GM19351 (cell line): ENCODE measurements around the gene PBX1.

Experiments used
- ATAC-seq: cut with Tn5 transposase; IDR thresholded peaks from one replicate; pipeline ENCODE4 v1.9.1; 2021; ENCODE audit warnings: mild to moderate bottlenecking, moderate library complexity; ENCODE audit not compliant: unreplicated experiment

Gene PBX1

DNA sequence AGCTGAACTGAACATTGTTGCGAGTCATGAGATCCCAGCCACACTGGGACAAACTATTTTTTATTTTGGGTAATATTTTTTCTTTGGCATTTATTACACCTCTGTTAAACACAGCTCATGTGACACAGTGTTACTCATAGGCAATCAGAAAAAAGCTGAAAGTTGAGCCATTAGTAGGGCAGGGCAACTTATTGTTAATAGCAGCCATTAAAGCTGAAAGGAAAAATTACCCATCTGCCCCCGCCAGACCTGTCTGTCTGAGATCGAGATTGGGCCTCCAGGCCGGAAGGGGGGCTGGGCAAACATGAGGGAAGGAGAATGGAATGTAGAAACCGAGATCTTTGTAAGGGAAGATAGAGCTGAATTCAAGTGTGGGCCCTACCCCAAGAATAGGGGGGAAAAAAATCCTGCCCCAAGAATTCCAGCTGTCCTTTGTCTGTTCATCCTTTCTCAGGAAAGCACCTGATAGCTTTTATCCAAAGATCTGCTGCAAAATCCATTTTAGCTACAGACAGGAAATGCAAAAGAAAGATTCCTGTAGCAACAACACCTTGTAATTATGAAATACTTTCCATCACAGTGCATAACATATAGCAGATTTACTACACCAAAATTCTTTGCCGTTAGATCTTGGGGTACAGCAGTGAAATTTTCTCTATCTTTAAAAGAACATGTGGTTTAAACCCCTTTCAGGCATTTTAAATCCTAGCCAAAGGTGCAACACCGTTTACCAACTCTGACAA, 212.8 kb downstream of the PBX1 start:
- no peak for ATAC-seq

DNA sequence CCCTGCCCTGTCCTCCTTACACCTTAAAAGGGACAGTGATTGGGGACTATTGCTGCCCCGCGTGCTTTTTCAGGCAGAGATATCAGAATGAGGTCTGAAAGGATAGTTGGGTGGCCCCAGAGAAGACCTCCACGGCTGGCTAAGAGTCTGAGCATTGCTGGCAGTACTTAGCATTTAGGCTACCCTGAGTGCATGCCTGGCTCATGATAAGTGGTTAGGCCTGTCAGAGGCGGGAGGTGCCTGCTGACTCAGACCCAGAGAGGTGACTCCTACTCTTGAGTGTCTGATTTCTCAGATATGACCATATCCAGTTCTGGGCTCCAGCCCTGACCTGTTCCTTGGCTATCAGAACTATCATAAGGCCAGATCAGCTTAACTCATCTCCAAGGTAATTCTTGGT, 213.7 kb downstream of the PBX1 start:
- peak; percentile 97 for ATAC-seq

DNA sequence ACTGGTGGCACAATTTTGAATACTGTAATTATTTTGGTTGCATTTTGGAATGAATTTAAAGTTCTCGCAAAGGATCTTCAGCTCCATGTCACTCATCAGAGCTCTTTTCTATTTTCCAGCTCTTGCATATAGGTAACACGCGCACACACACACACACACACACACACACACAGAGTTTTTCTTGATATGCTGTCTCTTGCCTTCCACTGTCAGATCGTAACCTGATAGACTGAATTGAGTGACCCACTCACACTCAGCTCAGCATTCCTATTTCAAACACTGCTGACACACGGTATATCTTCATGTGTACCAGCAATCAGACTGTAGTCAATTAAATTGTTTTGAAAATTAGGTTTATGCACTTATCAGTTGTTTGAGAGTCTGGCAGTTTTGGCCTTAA, 214.1 kb downstream of the PBX1 start:
- ATAC-seq: no peak

DNA sequence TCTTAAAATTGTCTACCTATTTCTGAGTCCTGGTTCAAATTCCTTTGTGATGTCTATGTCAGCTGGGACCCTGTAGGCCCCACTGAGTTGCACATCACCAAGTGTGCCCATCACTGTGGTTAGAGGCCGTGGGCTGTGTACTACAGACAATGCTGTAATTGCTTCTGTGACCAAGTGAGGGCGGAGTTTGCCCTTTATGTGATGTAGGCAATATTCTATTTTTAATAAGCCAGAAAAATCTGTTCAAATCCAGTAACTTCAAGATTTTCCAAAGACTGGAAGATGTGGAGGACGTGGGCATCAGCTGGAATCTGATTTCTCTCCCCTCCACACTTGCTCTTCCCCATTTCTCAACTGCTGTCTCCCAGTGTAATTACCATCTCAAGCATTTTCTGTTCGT, 215.4 kb downstream of the PBX1 start:
- ATAC-seq: no peak

DNA sequence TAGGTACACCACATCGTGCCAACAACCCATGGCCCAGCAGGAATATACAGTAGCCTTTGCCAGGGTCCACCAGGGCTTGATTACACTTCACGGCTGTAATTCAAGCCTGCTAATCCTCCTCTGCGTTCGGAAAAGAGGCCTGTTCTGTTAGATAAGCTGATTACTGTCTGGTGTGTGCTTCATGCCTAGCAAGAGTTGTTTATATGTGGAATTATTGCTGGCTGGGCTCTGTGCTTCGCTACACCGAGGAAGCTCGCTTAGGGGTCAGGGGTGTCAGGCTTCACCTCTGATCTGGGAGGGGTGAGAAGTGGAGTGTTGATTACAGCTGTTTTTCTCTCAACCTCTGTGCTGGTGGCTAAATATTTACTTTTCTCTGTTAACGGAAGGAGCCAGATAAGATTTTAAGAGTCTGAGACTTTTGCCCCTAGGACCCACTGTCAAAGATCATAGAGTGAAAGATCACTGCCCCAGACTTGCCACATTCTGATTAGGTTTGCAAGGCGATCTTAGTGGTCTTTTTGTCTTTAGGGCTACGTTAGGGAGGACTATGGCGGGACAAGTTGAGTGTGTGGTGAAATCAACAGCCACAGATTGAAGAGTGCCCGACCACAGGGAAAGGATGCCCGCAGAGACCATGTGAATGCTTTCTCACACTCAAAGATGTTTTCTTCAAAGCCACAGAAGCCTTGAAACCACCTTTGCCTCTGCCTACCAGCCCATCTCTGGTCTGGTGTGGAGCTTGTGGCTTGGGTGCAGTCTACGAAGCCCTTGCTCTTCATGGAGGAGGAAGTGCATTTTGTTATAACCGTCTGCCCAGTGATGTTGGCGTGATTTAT, 216.1 kb downstream of the PBX1 start:
- ATAC-seq: no peak

DNA sequence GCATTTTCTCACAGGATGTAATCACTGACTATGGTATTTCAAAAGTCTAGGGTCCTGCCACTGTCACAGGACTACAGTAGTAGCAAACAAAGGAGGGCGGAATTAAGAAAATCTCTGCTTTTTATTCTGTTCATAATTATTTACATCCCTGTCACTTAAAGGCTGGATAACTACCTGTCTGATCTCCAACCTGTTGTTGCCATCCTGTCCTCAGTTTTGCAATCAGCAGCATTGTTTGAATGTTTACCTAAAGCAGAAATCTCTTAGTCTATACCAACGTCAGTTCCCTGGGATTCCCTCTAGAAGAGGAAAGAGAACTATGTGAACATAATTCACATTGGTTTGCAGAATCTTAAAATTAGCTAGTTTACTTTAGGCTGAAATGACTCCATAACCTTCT, 218.5 kb downstream of the PBX1 start:
- ATAC-seq: no peak

DNA sequence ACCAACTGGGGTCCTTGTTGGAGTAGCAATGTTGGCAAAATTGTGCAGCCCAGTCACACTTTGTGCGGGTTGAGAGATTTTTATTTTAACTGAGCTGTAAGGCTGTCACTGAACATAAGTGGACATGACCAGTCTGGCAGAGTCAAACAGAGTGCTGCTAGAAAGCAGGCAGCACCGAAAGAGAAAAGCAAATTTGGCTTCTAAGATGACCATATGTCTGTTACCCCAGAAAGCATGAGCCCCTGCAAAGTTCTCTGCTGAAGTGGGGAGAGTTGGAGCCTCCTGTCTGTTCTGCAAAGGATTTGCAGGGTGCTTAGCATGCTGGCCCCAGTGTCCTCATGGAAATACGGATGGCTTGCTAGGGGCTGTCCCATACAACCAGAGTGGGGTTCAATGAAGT, 220.4 kb downstream of the PBX1 start:
- no peak for ATAC-seq

DNA sequence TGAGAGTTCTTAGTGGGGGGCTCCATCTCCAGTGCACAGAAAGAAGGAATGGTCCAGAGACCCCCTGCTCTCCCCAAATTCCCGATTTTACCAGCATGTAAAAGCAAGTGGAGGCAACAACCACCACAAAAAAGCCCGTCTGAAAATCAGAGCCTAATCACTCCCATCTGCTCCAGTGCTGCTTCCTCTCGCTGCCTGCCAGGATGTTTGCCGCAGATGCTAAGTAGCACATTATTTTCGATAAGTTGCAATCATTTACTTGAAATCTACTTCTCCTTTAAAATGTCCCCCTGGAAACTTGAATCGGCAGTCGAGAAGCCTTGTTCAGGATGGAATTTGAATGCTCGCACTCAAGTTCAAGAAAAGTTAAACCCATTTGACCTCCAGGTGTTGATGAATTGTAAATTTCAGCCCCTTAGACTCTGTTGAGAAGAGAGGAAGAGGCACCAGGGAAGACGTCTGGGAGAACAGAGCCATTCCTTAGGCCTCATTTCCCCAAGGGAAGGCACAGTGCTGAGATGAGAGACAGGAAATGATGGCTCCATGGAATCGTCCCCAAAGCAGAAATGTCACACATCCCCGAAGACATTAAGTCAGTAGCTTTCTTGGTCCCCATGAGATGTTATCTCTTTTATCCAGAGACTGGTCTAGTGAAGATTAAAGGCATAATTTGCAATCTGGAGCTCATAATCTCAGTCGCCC, 221.3 kb downstream of the PBX1 start:
- ATAC-seq: no peak

DNA sequence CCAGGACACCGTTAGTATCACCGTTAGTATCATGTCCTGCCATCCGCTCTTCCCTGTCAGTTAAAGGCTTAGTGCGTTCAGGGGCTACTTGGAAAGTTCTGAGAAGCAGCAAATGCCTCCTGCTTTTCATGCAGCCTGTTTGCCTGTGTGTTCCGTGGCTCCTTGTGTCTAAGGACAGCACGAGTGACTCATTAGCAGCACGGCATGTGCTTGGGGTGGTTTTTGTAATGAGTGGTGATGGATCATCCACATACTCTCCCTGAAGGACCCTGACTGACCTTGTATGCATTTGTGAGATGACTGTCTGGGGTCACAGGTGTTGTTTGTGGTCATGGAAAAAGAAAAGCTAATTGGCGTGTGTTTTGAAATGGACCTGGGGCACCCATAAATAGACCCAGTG, 221.9 kb downstream of the PBX1 start:
- no peak for ATAC-seq

DNA sequence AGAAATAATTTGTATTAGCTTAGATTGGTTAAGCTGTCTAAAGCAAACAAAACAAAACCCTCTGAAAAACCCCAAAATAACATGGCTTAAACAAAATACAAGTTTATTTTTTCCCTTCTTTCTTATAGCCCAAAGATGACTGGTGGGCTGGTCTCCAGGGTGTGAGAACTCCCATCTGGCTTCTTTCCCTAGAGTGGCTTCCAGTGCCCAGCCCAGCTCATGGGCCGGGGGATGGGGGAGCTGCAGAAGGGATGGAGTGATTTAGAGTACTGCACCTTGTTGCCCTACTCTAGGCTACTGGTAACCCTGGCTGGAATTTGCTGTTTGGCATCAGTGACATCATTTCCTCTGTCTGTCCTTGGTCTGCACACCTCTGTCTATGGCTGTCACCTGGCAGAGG, 223.0 kb downstream of the PBX1 start:
- ATAC-seq: no peak

DNA sequence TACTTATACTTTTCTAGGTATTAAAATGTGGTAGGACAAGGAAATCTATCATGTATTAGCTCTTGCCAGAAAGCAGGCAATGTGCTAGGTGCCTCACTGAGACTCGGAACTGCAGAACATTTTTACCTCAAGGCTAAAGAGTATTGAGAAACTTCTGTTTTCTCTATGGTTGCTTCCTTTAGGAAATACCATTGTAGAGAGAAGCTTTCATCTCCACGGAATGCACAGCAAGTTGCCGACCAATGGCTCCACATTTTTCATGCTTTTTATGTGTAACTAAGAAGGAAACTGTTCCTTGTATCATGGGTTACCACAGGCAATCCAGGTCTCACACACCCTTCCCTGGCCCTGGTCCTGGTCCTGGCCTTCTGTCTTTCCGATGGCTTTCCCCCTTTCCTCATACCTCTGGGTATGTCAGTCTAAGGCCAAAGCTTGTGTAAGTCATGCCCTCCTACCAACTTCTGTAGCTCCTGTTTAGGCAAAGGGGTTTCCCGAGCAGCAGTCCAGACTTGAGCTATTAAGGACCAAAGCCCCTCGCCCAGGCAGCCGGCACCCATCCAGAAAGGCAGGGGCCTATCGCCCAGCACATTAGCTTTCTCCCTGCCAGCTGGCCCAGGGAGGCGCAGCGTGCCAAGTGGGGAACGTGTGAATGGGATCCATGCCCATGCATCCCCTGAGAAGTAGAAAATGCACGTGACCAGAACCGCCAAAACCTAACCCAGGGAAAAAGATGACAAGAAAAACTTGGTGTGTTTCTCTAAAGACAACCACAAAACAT, 225.0 kb downstream of the PBX1 start:
- ATAC-seq: no peak

DNA sequence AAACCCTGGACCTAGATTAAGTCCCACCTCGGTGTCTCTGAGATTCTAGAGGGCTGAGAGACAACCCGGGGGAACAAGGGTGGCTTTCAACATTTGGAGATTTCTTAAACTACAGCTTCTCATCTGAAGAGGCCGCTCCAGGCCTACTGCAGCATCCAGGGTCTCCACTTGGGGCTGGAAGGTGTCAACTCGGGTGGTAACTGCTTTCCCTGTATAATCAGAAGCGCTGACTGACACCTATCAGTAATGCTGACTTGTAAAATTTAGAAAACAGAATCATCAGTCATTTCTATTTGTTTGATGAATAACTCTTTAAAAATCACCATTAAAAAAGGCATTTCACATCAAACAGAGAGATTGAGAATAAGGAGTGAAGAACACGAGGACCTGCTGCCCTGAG, 226.0 kb downstream of the PBX1 start:
- ATAC-seq: no peak

DNA sequence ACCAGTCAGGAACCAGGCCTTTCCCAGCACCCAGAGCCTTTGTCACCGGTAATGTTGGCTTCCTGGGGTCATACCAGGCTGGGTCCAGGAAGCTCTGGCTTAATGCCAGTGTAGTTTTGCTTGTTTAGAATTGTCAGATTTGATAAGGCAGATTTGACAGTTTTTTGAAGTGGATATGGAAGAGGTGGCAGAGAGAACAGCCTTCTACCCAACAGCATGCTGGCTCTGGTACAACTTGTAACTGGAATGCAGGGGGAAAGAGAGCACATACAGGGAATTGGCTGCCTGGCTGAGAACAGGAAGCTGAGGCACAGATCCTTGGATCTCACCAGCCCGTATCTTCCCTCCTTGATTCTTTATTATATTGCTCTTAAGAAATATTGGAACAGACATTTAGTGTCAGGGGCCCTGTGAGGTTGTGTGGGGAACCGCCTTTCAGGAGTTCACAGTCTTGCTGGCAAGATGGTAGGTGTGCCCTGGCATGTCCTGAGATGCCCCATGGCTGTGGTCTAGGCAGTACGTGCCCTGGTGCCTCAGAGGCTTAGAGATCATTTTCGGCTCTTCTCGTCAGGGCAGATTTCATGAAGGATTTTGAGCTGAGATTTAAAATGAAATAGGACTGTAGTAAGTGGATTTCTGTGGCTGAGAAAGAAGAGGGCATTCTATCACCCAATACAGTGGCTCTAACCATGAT, 227.0 kb downstream of the PBX1 start:
- ATAC-seq: no peak

DNA sequence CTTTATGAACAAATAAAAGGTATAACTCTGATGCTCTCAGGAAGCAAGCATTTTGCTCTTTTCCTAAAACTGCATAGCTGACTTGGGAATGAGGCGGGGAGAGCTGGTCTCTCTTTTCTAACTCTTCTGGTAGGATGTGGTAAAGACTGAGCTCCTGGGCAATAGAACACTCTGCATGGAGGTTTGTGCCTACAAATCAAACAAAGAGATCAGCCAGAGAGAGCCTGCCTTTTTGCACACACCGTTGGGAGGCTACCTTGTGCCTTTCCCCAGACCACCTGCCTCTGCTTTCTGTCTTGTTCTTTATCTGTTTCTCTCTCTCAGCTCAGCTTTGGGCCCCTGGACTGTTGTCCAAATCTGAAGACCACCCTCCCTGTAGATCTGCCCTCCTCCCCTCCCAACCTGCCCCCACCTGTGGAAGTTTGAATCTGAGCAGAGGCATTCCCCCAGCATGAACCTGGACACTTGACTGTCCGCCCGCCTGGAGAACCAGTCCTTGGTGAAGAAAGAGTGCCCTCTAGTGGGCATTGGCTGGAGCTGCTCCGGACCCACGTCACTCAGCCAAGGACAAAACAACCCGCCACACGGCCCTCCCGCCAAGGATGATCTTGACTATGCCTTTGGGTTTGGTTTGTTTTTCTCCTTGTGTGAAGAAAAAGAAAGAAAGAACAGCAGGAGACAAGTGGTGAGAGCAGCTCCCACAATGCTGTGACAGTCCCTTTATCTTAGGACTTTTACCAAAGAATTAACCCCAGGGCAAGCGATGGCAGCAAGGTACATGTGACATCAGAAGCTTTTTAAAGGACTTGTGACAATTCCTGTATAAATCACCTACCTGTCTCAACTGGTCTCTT, 228.2 kb downstream of the PBX1 start:
- peak; percentile 97 for ATAC-seq

DNA sequence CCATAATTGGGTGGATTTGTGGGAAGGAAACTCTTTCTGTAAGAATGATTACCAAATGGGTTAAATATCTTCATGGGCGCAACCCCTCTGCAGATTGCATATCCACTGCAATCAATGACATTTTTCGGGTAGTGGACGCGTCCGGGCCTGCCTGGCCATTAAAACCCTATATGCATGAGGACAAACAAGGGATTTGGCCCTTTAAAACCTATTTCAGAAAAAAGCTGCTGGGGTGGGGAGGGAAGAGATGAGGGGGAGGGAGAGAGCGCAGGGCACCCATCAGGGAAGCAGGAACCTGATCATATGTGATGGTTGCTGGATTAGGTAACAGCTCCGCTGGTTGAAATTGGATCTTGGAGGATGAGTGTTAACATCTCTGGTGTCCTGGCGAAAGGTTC, 228.8 kb downstream of the PBX1 start:
- no peak for ATAC-seq

DNA sequence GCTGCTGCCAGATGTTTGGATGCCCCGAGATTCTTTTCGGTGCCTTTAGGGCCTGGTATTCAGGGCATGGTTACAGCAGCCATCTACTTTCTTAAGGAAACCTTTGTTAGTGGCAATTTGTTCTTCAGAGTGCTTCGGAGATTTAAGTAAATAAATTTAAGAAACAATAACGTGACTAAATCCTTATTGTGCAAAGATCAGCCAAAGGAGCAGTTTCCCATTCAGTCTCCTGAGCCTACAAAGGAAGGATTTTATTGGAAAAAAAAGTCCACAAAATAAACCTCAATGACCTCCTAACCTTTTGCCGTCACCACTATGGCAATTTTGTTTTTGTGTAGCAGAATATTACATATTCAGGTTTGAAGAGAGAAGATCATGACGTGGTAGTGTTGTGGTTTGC, 231.1 kb downstream of the PBX1 start:
- ATAC-seq: no peak

DNA sequence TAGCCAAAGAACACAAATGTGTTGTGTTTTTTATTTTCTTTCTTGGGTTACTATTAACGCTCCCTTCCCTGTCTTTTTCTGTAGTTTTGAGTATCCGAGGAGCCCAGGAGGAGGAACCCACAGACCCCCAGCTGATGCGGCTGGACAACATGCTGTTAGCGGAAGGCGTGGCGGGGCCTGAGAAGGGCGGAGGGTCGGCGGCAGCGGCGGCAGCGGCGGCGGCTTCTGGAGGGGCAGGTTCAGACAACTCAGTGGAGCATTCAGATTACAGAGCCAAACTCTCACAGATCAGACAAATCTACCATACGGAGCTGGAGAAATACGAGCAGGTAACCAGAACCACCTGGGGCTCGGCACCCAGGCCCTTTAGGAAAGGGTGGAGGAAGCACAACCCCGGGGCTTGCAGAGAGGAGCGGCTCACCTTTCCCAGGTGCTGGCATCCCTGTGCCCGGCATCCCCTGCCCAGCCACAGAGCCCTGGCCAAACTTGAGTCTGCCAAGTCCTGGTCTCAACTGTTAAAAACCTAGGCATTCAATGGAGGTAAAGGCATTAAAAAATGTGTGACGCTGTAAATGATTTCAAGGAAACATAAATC, 233.5 kb downstream of the PBX1 start:
- no peak for ATAC-seq

DNA sequence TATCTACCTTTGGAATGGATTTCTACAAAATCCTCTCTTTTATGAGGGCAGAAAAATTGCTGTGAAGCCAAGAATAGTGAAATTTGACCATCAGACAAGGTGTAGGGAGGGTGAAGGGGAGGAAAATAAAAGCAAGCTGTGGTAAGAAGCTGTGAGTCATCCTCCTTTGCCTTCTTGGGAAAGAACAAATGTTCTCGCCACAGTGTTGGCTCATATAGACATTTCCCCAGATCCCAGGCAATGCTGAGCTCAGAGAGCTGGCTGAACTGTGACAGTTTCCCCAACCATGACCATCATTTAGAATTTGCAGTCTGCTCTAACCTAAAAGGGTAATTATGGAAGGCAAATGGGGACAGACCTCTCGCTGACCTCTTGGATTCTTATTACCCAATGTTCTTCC, 235.4 kb downstream of the PBX1 start:
- ATAC-seq: no peak

DNA sequence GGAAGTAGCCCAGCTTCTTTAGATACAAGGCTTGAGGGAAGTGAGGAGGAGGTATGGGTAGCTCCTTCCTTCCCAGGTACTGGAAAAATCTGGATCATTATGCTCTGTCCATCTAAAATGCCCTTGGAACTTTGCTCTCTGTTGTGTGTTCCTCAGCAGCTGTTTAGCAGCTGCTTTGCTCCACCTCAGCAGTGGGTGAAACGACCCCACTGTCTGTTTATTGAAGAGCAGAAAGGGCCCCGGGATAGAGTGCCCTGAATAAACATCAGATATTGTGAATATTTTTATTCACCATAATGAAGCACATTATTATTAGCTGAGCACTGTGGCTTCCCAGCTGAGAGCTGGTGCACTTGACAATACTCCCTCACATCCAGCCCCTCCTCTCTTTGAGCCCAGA, 237.9 kb downstream of the PBX1 start:
- no peak for ATAC-seq
